Umbilical cord (tissue), 2 donors: ENCODE measurements around the gene ZNF227. TPM values are rescaled to one million over a fixed set of nuclear protein-coding genes. Genes with fewer than 3 reads are reported as not detected.
"Not testable (repeated sequence)": the region's sequence is repeated elsewhere in the genome, so short reads cannot be mapped to it uniquely, and the experiment has no call there.

Experiments used
- DNase-seq: peaks from one replicate; pipeline ENCODE4 v3.0.0-alpha.2; 2015; ENCODE audit warnings: low spot score
- total RNA-seq: library from RNA; depleted of rRNA; stranded (reverse); fragments of >200 nt; gene quantifications from one replicate; pipeline ENCODE4 v1.2.3, GENCODE V29; 2014; ENCODE audit warnings: low replicate concordance; ENCODE audit not compliant: insufficient read depth

Gene ZNF227
- total RNA-seq, 1 donor from 2014 or later = 21.7 TPM

DNA sequence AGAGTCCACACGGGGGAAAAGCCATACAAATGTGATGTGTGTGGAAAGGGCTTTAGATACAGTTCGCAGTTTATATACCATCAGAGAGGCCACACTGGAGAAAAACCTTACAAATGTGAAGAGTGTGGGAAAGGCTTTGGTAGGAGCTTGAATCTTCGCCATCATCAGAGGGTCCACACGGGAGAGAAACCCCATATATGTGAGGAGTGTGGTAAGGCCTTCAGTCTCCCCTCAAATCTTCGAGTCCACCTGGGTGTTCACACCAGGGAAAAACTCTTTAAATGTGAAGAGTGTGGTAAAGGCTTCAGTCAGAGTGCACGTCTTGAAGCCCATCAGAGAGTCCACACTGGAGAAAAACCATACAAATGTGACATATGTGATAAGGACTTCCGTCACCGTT is 24.1 kb downstream of the ZNF227 start:
- no peak for DNase-seq

DNA sequence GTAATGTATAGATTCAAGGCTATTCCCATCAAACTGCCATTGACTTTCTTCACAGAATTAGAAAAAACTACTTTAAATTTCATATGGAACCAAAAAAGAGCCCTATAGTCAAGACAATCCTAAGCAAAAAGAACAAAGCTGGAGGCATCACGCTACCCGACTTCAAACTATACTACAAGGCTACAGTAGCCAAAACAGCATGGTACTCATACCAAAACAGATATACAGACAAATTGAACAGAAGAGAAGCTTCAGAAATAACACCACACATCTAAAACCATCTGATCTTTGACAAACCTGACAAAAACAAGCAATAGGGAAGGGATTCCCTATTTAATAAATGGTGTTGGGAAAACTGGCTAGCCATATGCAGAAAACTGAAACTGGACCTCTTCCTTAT is 40.0 kb downstream of the ZNF227 start:
- DNase-seq = not testable (repeated sequence)

DNA sequence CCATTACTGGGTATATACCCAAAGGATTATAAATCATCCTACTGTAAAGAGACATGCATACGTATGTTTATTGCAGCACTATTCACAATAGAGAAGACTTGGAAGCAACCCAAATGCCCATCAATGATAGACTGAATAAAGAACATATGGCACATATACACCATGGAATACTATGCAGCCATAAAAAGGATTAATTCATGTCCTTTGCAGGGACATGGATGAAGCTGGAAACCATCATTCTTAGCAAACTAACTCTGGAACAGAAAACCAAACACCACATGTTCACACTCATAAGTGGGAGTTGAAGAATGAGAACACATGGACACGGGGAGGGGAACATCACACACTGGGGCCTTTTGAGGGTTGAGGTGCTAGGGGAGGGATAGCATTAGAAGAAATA is 41.1 kb downstream of the ZNF227 start:
- DNase-seq = not testable (repeated sequence)

DNA sequence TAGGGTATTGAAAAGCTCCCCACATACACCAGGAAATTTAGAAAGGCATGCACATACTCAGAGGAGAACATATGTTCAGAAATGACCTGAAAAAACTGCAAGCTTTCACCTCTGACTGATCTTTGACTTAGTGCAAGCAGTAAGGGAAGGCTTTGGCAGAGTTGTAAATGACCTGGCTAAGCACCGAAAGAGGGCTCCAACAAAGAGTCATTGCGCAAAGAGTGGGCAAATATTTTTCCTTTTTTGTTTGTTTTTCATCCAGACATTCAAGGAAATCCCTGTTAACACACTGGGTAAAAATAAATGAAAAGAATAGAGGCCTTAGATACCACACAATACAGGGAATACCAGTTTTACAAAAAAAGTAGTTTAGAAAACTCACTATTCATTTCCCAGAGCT is 42.2 kb downstream of the ZNF227 start:
- no peak for DNase-seq

DNA sequence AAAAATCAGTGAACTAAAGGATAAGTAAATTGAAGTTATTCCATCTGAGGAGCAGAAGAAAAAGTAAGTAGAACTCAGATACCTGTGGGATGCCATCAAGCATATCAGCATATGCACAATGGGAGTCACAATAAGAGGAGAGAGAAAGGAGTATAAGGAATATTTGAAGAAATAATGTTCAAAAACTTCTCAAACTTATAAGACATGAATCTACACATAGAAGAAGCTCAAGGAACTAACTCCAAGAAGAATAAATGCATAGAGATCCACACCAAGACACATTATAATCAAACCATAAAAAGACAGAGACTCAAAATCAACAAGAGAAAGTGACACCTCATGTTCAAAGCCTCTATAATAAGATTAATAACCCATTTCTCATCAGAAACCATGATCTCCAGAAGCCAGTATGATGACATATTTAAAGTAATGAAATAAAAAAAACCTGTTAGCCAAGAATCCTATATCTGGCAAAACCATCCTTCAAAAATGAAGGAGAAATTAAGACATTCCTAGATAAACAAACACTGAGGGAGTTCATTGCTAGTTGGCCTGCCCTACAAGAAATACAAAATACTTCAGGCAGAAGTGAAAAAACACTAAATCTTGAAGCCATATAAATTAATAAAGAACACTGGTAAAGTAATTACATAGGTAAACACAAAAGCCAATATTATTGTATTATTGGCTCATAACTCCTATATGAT is 43.5 kb downstream of the ZNF227 start:
- no peak for DNase-seq

- no peak for DNase-seq
These were observed 45.8 kb downstream of the ZNF227 start for GRCh38 chr19:44258136-44258535.

GRCh38 chr19:44258835-44259413 is 46.6 kb downstream of the ZNF227 start:
- DNase-seq = no peak

GRCh38 chr19:44260343-44260681 is 48.0 kb downstream of the ZNF227 start:
- no peak for DNase-seq

- no peak for DNase-seq
These were observed 48.5 kb downstream of the ZNF227 start for GRCh38 chr19:44260695-44261446.

DNA sequence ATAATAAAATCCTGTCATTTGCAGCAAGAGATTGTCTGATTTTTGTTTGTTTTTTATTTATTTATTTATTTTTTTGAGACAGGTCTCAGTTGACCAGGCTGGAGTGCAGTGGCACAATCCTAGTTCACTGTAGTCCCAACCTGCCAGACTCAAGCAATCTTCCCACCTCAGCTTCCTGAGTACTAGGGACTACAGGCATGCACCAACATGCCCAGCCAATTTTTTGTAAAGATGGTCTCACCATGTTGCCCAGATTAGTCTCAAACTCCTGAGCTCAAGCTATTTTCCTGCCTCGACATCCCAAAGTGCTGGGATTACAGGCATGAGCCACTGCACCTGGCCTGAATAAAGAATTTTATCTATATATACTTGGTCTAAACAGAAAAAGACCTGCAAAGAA is 65.0 kb downstream of the ZNF227 start:
- no peak for DNase-seq

GRCh38 chr19:44278181-44278690 is 65.9 kb downstream of the ZNF227 start:
- no peak for DNase-seq

DNA sequence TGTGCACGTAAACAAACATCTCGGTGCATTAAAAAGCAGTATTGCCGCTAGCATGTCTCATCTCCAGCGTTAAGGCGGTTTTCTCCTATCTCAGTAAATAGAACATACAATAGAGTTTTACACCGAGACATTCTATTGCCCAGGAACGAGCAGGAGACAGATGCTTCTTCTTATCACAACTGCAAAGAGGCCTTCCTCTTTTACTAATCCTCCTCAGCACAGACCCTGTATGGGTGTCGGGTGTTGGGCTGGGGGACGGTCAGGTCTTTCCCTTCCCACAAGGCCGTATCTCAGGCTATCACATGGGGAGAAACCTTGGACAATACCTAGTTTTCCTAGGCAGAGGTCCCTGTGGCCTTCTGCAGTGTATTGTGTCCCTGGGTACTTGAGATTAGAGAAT is 68.6 kb downstream of the ZNF227 start:
- DNase-seq = no peak

GRCh38 chr19:44282846-44283245 is 70.5 kb downstream of the ZNF227 start:
- DNase-seq = no peak

GRCh38 chr19:44284968-44285367 is 72.6 kb downstream of the ZNF227 start:
- no peak for DNase-seq

Other genes starting within 250 kb of the ZNF227 start
- 7.5 TPM for gene ZNF155, start 228.3 kb upstream of the ZNF227 start, total RNA-seq
- 11.3 TPM for gene ZNF230, start 209.6 kb upstream of the ZNF227 start, total RNA-seq
- gene ZNF222, start 187.2 kb upstream of the ZNF227 start, total RNA-seq = 0.96 TPM
- gene ZNF223, start 160.5 kb upstream of the ZNF227 start, total RNA-seq = 11.8 TPM
- 4.1 TPM for gene ZNF284, start 140.4 kb upstream of the ZNF227 start, total RNA-seq
- 40.4 TPM for gene ZNF224, start 118.2 kb upstream of the ZNF227 start, total RNA-seq
- gene ZNF225, start 99.1 kb upstream of the ZNF227 start, total RNA-seq = 5.5 TPM
- 21.9 TPM for gene ZNF234, start 71.0 kb upstream of the ZNF227 start, total RNA-seq
- 24.1 TPM for gene ZNF226, start 47.4 kb upstream of the ZNF227 start, total RNA-seq
- 9.9 TPM for gene ZNF233, start 47.4 kb downstream of the ZNF227 start, total RNA-seq
- 17.6 TPM for gene ZNF235, start 92.5 kb downstream of the ZNF227 start, total RNA-seq
- 17.3 TPM for gene ZNF112, start 144.1 kb downstream of the ZNF227 start, total RNA-seq
- gene ZNF285, start 189.1 kb downstream of the ZNF227 start, total RNA-seq = 6.3 TPM
- 4.1 TPM for gene ZNF229, start 235.9 kb downstream of the ZNF227 start, total RNA-seq